ENCODE measurements around the gene RGS11. TPM values are rescaled to one million over a fixed set of nuclear protein-coding genes. Genes with fewer than 3 reads are reported as not detected.

The RGS11 gene
- total RNA-seq, 1 donor, result 0.36 TPM

DNA sequence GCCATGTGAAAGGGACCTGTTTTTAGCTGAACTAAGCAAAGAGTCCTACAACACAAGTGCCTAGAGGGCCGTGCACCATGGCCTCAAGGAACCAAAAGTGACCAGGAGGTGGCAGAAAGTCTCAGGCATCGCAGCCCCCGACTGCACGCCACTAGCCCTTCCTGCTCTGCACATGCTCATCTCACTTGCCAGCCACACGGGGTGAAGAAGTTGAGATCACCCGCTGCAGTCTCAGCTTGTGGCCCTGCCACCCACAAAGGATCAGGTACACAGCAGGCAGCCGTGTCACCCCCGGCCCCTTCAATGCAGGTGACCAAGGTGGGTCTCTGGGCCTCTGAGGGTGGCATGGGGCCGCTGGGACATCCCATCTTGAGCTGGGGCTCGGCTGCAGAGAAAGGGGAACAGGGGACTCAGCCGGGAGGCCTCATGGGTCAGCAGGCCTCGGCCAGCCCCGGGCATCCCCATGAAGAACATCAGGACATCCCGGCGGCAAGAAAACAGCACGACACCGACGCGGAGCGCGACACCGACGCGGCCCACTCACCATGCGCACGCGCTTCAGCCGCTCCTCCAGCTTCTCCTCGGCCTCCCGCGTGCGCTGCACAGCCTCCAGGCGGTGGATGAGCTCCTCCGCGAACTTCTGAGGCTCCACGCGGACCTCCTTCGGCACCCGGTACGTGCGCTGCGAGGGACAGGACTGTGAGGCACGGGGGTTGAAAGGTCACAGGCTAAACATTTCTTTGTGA lies 28.2 kb upstream of the RGS11 start:
- TF ChIP-seq, protein P1, sequence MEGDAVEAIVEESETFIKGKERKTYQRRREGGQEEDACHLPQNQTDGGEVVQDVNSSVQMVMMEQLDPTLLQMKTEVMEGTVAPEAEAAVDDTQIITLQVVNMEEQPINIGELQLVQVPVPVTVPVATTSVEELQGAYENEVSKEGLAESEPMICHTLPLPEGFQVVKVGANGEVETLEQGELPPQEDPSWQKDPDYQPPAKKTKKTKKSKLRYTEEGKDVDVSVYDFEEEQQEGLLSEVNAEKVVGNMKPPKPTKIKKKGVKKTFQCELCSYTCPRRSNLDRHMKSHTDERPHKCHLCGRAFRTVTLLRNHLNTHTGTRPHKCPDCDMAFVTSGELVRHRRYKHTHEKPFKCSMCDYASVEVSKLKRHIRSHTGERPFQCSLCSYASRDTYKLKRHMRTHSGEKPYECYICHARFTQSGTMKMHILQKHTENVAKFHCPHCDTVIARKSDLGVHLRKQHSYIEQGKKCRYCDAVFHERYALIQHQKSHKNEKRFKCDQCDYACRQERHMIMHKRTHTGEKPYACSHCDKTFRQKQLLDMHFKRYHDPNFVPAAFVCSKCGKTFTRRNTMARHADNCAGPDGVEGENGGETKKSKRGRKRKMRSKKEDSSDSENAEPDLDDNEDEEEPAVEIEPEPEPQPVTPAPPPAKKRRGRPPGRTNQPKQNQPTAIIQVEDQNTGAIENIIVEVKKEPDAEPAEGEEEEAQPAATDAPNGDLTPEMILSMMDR (IDR thresholded peaks at IDR 0.05; ENCODE audit: extremely low read depth, low read depth, low read length), result no peak

DNA sequence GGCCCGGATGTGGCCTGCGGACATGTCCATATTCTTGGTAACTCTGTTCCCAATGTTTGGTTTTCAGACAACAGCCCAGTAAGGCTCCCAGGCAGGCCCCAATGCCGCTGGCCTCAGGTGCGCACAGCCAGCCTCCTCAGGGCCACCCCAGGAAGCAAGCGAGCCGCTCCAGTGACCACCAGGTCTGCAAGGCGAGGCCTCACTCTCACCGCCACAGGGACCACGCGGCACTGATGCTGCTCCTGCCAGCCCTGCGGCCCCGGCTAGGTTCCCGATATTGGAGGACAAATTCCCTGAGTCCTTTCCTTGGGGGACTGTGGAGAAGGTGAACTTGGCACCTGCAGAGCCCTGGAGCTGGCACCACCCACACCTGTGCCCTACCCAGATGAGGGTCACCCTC lies 26.2 kb upstream of the RGS11 start:
- DNase-seq (ENCODE audit: insufficient read length, low spot score, missing footprints), result no peak
- Histone ChIP-seq H3K4me3 (ENCODE audit: insufficient read depth, low read length) (no peak overlapping the region), H3K27ac (ENCODE audit: low read depth, low read length) (no peak overlapping the region), H3K4me1 (ENCODE audit: insufficient read depth, low read length) (no peaks in the 10 kb centered on the region), H3K27me3 (ENCODE audit: insufficient read depth, low read length) (no peaks in the 10 kb centered on the region), H4K20me1 (ENCODE audit: insufficient read depth, low read length) (no peaks in the 10 kb centered on the region), H2AFZ (ENCODE audit: low read length) (no peak overlapping the region), H3K9me3 (ENCODE audit: low read depth, low read length) (no peaks in the 10 kb centered on the region), H3K79me2 (ENCODE audit: insufficient read depth, low read length) (no peaks in the 10 kb centered on the region), H3K4me2 (ENCODE audit: insufficient read depth, low read length) (no peak overlapping the region), H3K36me3 (ENCODE audit: insufficient read depth, low read length) (peaks cover 30% of the 10 kb centered on the region)
- TF ChIP-seq, protein P1 (IDR thresholded peaks at IDR 0.05; ENCODE audit: extremely low read depth, low read depth, low read length), result no peak

More for the DNA sequence above, 28.2 kb upstream of the RGS11 start:
- Histone ChIP-seq H3K4me1 (ENCODE audit: insufficient read depth, low read length) (no peaks in the 10 kb centered on the region), H3K9me3 (ENCODE audit: low read depth, low read length) (no peaks in the 10 kb centered on the region), H3K79me2 (ENCODE audit: insufficient read depth, low read length) (no peaks in the 10 kb centered on the region), H3K4me2 (ENCODE audit: insufficient read depth, low read length) (no peak overlapping the region), H3K27ac (ENCODE audit: low read depth, low read length) (no peak overlapping the region), H3K27me3 (ENCODE audit: insufficient read depth, low read length) (no peaks in the 10 kb centered on the region), H3K36me3 (ENCODE audit: insufficient read depth, low read length) (peaks cover 30% of the 10 kb centered on the region), H3K4me3 (ENCODE audit: insufficient read depth, low read length) (no peak overlapping the region), H2AFZ (ENCODE audit: low read length) (no peak overlapping the region), H4K20me1 (ENCODE audit: insufficient read depth, low read length) (no peaks in the 10 kb centered on the region)
- peak; percentile 86 for DNase-seq (ENCODE audit: insufficient read length, low spot score, missing footprints)

DNA sequence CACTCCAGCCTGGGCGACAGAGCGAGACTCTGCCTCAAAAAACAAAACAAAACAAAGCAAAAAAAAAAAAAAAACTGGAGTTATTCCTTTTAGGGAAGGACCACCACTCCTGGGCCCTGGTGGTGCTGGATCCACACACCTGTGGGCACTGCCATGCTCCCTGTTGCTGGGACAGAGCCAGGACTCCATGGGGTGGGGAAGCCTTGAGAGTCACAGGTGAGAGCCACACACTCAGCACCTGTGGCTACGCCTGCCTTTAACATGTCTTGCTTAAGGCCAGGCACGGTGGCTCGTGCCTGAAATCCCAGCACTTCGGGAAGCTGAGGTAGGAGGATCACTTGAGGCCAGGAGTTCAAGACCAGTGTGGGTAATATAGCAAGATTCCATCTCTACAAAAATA lies 25.5 kb upstream of the RGS11 start:
- Histone ChIP-seq H3K79me2 (ENCODE audit: insufficient read depth, low read length) (no peaks in the 10 kb centered on the region), H3K27ac (ENCODE audit: low read depth, low read length) (no peak overlapping the region), H3K36me3 (ENCODE audit: insufficient read depth, low read length) (peaks cover 27% of the 10 kb centered on the region), H3K27me3 (ENCODE audit: insufficient read depth, low read length) (no peaks in the 10 kb centered on the region), H3K4me1 (ENCODE audit: insufficient read depth, low read length) (no peaks in the 10 kb centered on the region), H4K20me1 (ENCODE audit: insufficient read depth, low read length) (no peaks in the 10 kb centered on the region), H2AFZ (ENCODE audit: low read length) (no peak overlapping the region), H3K4me3 (ENCODE audit: insufficient read depth, low read length) (no peak overlapping the region), H3K4me2 (ENCODE audit: insufficient read depth, low read length) (no peak overlapping the region), H3K9me3 (ENCODE audit: low read depth, low read length) (no peaks in the 10 kb centered on the region)
- TF ChIP-seq, protein P1 (IDR thresholded peaks at IDR 0.05; ENCODE audit: extremely low read depth, low read depth, low read length), result no peak
- DNase-seq (ENCODE audit: insufficient read length, low spot score, missing footprints), result no peak

DNA sequence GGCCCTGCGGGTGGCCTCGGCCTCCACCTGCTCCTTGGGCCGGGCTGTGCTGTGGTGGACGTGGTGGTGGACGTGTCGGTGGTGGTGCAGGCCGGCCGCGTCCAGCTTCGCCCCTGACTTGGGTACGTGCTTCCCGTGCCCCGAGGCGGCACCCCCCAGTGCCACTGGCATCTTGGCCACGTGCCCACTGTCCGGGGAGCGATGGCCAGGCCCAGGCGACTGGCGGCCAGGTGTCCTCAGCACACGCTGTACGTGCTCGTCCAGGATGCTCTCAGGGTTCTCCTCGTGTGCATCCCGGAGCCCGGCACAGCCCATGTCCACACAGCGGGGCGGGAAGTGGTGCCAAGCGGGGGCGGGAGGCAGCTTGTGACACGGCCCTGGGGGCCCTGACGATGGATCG lies 22.1 kb upstream of the RGS11 start:
- Histone ChIP-seq H3K4me3 (ENCODE audit: insufficient read depth, low read length) (no peak overlapping the region), H3K79me2 (ENCODE audit: insufficient read depth, low read length) (no peaks in the 10 kb centered on the region), H3K27me3 (ENCODE audit: insufficient read depth, low read length) (no peaks in the 10 kb centered on the region), H3K9me3 (ENCODE audit: low read depth, low read length) (no peaks in the 10 kb centered on the region), H3K4me1 (ENCODE audit: insufficient read depth, low read length) (no peaks in the 10 kb centered on the region), H3K36me3 (ENCODE audit: insufficient read depth, low read length) (peaks cover 18% of the 10 kb centered on the region), H4K20me1 (ENCODE audit: insufficient read depth, low read length) (no peaks in the 10 kb centered on the region), H2AFZ (ENCODE audit: low read length) (no peak overlapping the region), H3K27ac (ENCODE audit: low read depth, low read length) (no peak overlapping the region), H3K4me2 (ENCODE audit: insufficient read depth, low read length) (no peak overlapping the region)
- TF ChIP-seq, protein P1 (IDR thresholded peaks at IDR 0.05; ENCODE audit: extremely low read depth, low read depth, low read length), result no peak
- no peak for DNase-seq (ENCODE audit: insufficient read length, low spot score, missing footprints)
